CD4-positive, alpha-beta T cell treated with Interleukin-6 at 100 ng/mL for 8 hours (primary cell): ENCODE results near the gene CYTH4.
A peak's percentile ranks its signal among the peaks of the same experiment; 100 is the strongest.

Experiments used
- DNase-seq: peaks from one replicate; pipeline ENCODE4 v3.0.0-alpha.2; 2020; ENCODE audit warnings: mixed read lengths, low spot score

CYTH4 gene

GRCh38 chr22:37270928-37271650, 11.2 kb upstream of the CYTH4 start:
- no peak for DNase-seq

DNA sequence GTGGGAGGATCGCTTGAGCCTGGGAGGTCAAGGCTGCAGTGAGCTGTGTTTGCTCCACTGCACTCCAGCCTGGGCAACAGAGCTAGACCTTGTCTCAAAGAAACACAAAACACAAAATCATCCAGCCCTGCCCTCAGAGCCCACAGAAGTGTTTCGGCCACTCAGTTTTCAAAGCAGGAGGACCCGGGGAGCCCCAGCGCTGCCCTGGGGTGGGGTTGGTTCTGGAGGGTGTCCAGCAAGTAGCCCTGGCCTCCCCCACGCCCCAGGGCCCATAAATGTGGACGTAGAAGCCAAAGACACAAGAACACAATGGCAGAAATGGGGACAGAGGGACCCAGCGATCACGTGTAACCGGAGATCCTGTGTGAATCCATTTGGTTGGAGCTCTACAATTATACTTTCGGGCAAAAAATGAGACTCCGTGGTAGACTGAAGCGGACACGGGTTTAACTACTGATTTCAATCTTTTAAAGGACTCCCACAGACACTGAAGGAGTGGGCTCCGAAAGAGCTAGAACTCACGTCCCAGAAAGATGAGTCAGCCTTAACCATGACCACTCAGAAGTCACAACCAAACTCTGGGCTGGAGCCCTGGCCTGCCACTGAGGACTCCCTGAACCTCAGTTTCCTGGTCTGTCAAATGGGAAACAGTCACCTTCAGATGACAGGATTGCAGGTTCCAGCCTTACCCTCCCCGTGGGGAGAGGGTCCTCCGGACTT, 9.0 kb upstream of the CYTH4 start:
- DNase-seq = no peak

- DNase-seq = no peak
These were observed 8.5 kb upstream of the CYTH4 start for GRCh38 chr22:37273846-37274225.

DNA sequence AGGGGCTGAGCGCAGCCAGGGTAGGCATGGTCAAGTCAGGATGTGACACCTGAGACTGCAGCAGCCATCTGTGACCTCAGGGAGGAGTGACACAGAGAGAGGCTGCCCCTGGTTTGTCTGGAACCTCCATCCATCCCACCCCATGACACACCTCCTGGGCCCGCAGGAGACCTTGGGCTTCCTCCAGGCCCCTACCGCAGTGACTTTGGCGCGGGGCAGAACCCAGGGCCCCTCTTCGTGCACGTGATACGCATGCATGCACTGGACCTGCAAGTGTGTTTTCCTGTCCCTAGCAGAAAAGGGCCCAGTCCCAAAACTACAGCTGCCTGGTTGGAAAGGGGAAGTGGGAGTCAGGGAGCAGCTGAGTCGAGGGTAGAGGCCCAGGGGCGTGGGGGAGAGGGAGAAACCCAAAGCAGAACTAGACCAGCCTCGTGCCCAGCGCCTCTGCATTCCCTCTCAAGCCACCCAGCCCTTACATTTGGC, 7.9 kb upstream of the CYTH4 start:
- no peak for DNase-seq

DNA sequence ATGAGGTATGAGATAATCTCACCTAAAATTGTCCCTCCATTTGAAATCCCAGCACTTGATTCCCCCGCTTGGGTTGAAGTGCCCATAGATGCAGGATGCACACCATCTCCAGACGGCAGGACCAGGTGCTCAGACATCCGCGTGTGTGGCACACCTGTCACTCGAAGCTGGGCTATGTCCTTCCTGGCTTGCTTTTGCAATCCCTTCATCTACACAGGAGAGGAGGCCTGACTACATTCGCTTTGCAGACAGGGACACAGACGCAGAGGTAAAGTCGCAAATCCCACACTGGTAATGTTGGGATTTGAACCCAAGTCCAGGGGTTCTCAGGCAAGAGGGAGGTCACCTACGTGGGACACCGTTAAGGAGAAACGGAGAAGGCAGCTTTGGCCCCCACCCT, 7.2 kb upstream of the CYTH4 start:
- DNase-seq = no peak

DNA sequence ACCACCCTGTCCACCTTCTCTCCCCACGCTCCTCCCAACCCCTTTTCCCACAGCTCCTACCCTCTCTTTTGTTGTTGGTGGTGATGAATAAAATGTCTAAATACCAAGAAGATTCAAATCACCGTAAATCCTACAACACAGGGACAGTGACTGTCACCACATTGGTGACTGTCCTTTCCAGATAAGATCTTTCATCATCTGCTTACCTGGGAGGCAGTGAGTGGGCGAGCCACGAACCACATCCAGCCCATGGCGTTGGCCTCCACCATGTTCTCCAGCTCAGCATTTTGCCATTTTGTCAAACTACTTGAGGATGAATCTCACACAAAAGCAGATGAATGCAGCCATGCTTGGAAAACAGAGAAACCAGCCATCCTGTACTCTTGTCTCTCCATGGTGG, 6.7 kb upstream of the CYTH4 start:
- peak; percentile 23 for DNase-seq

GRCh38 chr22:37276776-37277175, 5.5 kb upstream of the CYTH4 start:
- no peak for DNase-seq

- no peak for DNase-seq
These were observed 4.9 kb upstream of the CYTH4 start for GRCh38 chr22:37277384-37277783.

DNA sequence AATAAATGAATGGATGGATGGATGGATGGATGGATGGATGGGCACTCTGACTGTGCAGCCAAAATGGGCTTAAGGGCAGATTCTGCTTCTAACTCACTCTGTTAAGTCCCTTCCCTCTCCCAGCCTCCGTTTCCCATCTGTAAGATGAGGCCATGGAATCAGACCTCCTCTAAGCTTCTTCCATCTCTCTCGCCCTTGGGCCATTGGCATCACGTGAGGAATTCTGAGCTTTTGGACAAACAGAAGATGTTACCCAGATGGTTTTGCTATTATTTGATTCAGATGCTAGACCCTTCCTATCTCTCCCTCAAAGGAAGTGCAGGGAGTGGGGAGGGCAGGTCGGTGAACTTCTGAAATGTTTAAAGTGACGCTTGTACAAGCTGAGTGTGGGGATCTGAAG, 4.0 kb upstream of the CYTH4 start:
- no peak for DNase-seq

DNA sequence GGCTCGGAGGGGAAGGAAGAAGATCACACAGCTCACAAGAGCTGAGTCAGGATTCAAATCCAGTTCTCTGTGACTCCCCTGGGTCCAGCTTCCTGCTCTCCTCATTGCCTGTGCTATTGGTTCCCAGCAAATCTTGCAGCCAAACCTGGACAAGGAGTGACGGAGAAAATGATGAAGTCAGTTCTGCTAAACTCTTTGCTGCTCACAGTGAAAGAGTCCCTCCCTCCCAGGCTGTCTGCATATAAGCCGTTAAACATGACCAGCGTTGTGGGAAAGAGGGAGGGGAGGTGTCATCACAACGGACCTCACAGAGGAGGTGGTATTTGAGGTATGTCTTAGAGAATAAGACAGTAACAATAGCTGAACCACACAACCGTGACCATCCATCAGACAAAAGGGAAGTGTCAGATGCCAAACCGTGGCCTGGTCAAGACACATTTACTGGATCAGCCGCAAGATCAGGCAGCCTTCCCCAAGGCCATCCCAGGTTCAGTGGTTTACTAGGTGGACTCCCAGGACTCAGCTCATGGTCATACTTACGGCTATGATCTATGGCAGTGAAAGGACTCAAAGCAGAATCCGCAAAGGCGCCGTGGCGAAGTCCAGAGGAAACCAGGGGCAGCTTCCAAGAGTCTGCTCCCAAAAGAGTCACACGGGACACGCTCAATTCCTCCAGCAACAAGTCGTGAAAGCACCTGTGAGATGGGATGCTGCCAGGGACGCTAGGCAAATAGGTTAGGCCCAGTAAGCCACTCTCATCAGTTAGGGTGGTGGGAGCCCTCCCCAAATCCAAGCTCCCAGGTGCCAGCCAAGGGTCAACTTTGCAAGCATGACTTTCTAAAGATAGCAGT, 2.8 kb upstream of the CYTH4 start:
- DNase-seq = no peak

DNA sequence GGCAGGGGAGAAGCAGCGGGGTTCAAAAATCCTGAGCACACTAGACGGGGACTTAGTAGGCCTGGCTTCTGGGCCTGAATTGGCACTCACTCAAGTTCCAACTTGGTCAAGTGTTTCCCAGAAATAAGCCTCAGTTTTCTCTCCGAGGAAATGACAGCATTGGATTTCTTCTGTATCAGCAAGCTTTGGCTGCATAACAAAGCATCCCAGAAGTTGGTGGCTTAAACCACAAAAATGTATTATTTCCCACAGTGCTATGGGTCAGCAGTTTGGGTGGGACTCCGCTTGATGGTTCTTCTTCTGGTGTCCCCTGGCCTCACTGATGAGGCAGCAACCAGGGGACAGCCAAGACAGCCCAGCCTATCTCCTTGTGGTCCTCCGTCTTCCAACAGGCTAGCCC, 1.6 kb upstream of the CYTH4 start:
- DNase-seq = no peak

- no peak for DNase-seq
These were observed 1.1 kb upstream of the CYTH4 start for GRCh38 chr22:37281195-37281594.

- DNase-seq = no peak
These were observed 493 bp upstream of the CYTH4 start for GRCh38 chr22:37281646-37282384.

GRCh38 chr22:37283393-37283937, 1.2 kb downstream of the CYTH4 start:
- DNase-seq = peak; percentile 43

DNA sequence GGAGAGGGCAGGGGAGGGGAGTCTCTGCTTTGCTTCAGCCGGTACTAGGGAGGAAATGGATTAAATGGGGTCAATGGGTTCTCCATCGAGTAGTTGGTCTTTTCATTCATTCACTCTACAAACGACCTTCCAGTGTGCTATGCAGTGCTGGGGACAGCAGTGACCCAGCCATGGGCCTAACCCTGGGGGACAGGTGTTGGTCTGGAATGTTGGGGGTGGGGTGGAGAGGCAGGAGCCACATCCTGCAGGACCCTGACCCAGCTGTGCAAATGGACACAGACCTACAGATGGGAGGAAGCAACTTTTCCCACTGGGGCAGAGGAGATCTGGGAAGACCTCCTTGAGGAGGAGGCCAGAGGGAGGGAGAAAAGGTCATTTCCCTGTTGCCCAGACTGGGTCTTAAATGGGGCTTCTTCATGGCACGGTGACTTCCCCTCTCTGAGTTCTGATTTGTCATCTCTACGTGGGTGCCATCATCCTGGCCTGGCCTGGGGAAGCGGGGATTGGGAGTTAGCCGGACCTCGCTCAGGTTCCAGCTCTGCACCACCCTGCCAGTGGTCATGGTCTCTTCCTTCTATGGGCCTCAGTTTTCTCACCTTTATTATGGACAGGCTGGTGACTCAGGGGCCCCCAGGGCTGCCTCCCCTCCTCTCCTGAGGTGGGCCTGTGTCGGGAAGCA, 2.0 kb downstream of the CYTH4 start:
- no peak for DNase-seq

- peak; percentile 62 for DNase-seq
These were observed 2.6 kb downstream of the CYTH4 start for GRCh38 chr22:37284805-37285355.

DNA sequence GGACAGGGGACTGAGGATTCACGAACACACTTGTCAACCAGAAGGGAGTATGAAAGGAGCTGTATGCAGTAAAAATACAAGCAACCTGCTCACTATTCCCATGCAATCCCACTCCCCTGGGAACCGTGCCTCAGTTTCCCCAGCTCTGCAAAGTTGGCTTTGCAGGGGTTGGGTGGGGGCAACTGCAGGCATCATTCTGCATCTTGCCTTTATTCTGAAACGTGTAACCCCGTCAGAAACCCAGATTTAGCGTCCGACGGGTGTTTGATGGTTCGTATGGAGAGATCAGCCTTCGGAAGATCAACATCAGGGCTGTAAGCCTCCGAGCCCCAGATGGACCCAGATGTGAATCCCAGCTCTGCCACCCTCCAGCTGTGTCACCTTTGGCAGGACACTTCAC, 3.6 kb downstream of the CYTH4 start:
- no peak for DNase-seq

GRCh38 chr22:37287550-37287951, 5.2 kb downstream of the CYTH4 start:
- DNase-seq = no peak

DNA sequence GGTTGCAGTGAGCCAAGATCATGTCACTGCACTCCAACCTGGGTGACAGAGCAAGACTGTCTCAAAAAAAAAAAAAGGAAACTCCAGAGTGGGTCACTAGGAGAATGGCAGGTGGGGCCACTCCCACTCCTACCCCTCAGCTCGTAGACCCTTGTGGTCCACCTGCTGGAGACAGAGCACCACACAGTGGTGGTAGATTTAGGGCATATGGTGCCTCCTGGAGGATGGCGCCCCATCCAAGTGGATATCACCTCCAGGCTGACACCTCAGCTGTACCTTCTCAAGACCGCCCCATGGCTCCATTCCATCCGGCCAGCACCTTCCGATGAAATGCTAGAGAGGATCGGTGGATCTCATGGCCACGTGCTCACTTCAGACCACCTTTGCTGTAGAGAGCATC, 6.2 kb downstream of the CYTH4 start:
- no peak for DNase-seq

- DNase-seq = no peak
These were observed 6.9 kb downstream of the CYTH4 start for GRCh38 chr22:37289156-37289735.
